GM12891 (cell line): Measurements from ENCODE around the gene GALNT18.

Experiments used
- POLR2A ChIP-seq: IDR thresholded peaks from 2 replicates; pipeline ENCODE4 v1.6.1; 2011; ENCODE audit warnings: low read depth, low read length, control low read depth
- POLR2AphosphoS5 ChIP-seq: IDR thresholded peaks from 2 replicates; pipeline ENCODE4 v1.6.1; 2011; ENCODE audit warnings: low read depth, low read length, control low read depth
- POU2F2 ChIP-seq: IDR thresholded peaks from 2 replicates; pipeline ENCODE4 v1.6.1; 2011; ENCODE audit warnings: low read depth, mild to moderate bottlenecking, control low read depth, low read length, moderate library complexity
- TAF1 ChIP-seq: IDR thresholded peaks from 2 replicates; pipeline ENCODE4 v1.6.1; 2011; ENCODE audit warnings: low read depth, low read length, control low read depth

DNA sequence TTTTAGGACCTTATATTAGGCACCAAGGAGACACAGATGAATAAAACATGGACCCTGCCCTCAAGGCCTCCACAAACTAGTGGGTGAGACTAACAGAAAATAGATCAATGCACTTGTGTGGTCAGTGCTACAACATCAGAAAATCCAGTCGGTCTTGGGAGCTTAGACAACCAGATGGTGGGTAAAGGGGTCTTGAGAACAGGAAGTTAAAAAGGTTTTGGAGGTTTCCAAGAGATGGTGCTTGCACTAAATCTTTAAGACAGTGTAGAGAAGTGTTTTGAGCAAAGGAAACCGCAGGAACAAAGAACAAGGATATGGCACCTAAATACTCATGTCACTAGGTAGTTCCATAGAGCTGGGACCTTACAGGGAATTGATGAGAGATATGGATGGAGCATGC is 56.2 kb downstream of the GALNT18 start:
- no peak for TF ChIP-seq POLR2AphosphoS5
- no peak for TF ChIP-seq POLR2A
- TF ChIP-seq TAF1: no peak
- TF ChIP-seq POU2F2: no peak
